Heart right ventricle (tissue), 16 donors: ENCODE data around the gene AAR2. TPM values are rescaled to one million over a fixed set of nuclear protein-coding genes. Genes with fewer than 3 reads are reported as not detected.

Experiments
- ATAC-seq, 8 donors: fragments of 200-7000 bp; cut with Tn5 transposase; one replicate each; pipeline ENCODE4 v1.9.1; 2020; ENCODE audit warnings: mild to moderate bottlenecking in 8 of 8, moderate library complexity in 8 of 8, moderate number of reproducible peaks in 1 of 8
- DNase-seq, 2 donors: peaks; one replicate each; pipeline ENCODE4 v3.0.0-alpha.2; 2020
- H3K27ac ChIP-seq, 10 donors: fragments of 200-600 bp; sonication (generic) in 2 of 10; one replicate each; pipeline versions ENCODE4 v1.5.0 to v1.8.0; 2020 to 2022; ENCODE audit warnings: mild to moderate bottlenecking in 3 of 10
- H3K27me3 ChIP-seq, 7 donors: fragments of 200-600 bp; one replicate each; pipeline ENCODE4 v1.8.0; 2021 to 2022; ENCODE audit warnings: mild to moderate bottlenecking in 2 of 7
- H3K36me3 ChIP-seq, 9 donors: fragments of 200-600 bp; sonication (generic) in 1 of 9; one replicate each; pipeline versions ENCODE4 v1.5.0 to v1.8.0; 2020 to 2022; ENCODE audit warnings: mild to moderate bottlenecking in 2 of 9
- H3K4me1 ChIP-seq, 9 donors: fragments of 200-600 bp; sonication (generic) in 1 of 9; one replicate each; pipeline versions ENCODE4 v1.5.0 to v1.8.0; 2020 to 2022; ENCODE audit warnings: mild to moderate bottlenecking in 4 of 9
- H3K4me3 ChIP-seq, 10 donors: fragments of 200-600 bp; sonication (generic) in 2 of 10; one replicate each; pipeline versions ENCODE4 v1.5.0 to v1.8.0; 2020 to 2022; ENCODE audit warnings: mild to moderate bottlenecking in 7 of 10, moderate library complexity in 2 of 10
- H3K9me3 ChIP-seq, 11 donors: fragments of 200-600 bp in 10 of 11; sonication (generic) in 2 of 11; one replicate each; pipeline versions ENCODE4 v1.5.0 to v1.8.0; 2013 to 2022; ENCODE audit warnings: mild to moderate bottlenecking in 2 of 11, control low read depth in 1 of 11, moderate library complexity in 1 of 11
- CTCF ChIP-seq, 9 donors: fragments of 200-600 bp; sonication (generic) in 2 of 9; IDR thresholded peaks; one replicate each; pipeline versions ENCODE4 v1.5.0 to v1.8.0; 2021 to 2022; ENCODE audit warnings: antibody characterized with exemption in 9 of 9, mild to moderate bottlenecking in 5 of 9, moderate library complexity in 1 of 9
- whole genome bisulfite sequencing, 2 donors: extraction: QIAGEN DNeasy Blood & Tissue Kit; methylation state at CpG; one replicate each; pipeline ENCODE4 v1.1.7; 2013; ENCODE audit warnings: inconsistent platforms in 1 of 2; 5-methylcytosine and 5-hydroxymethylcytosine counted together
- intact Hi-C, 10 donors: fragments of 100-400 bp; cut with DNase I; formaldehyde crosslinking; loops; one replicate each; pipeline versions ENCODE4 v1.11.1 to v1.14.2; 2022
- polyA plus RNA-seq, 2 donors: library from polyadenylated mRNA; stranded (reverse); fragments of 200-250 nt; gene quantifications; one replicate each; pipeline ENCODE4 v1.2.3, GENCODE V29; 2013
- total RNA-seq, 10 donors: library from RNA; stranded (reverse); fragmentation: NEBNext Ultra II Directional in 3 of 10; extraction: Animal tissue kit (Norgen Biotek cat#: 25700) in 3 of 10; gene quantifications; one replicate each; pipeline versions ENCODE4 v1.2.1 to v1.2.4, GENCODE V29; 2021 to 2023
- donor health status: Arrhythmogenic right ventricular cardiomyopathy.
- donor health status: ischemic (EF 13 %, LVEDD 7.1; RV severe dilation, severe dysfunction).
- donor health status: healthy with polysubstance abuse.
- donor health status: DM: no; HTN: yes; CAD: no.
- donor health status: DM: no; HTN: no; CAD: no.
- donor health status: ischemic (EF 25% LVEDD 6.9; RV normal size, moderate dysfunction).
- donor health status: ischemic (EF 25% LVEDD 5.7; RV mildly dilated, moderate dysfunction).
- donor health status: healthy.
- donor health status: DM: yes; HTN: yes; CAD: no.
- donor health status: Ischemic cardiomyopathy.
- donor health status: ischemic (EF 35%, LVEDD 5.7; RV mildly dilated, moderate dysfunction).
- donor health status: nonischemic (EF 11% LVEDD 7.7; RV severe dilation, severe dysfunction).
- donor health status: DM: yes; HTN: yes; CAD: no.
- donor health status: PGD.
- donor health status: ischemic (EF 29% LVEDD 5.4; RV normal size, mild dysfunction).
- donor health status: nonischemic (EF 23%, LVEDD 6.1; RV moderate dilation, normal function).

AAR2 gene
- total and polyA plus RNA-seq, 12 donors, result 7.8 to 22.7 (median 15.2) TPM

DNA sequence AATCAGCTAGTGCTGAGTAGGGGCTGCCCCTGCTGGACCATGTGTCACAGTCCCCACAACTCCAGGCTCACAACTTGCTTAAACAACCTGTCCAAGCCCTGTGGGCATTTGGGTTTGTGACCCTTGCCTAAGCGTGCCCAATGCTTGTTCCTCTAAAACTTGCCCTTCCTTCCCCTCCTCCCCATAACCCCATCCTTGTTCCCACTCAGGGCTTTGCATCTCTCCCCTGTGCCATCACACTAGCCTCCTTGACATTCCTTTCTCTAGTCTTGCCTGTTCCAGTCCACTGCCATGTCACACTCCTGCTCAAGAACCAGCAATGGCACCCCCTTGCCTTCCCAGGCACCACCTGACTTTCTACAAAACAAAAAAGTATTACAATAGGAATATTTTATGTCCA, 67.6 kb downstream of the AAR2 start:
- Histone ChIP-seq H3K27ac (no peak overlapping the region), H3K9me3 (no peaks in the 10 kb centered on the region), H3K36me3 (no peaks in the 10 kb centered on the region), H3K4me1 (peaks cover 0 to 13% (median 7%) of the 10 kb centered on the region in 9 donors), H3K27me3 (peaks cover 24 to 97% (median 95%) of the 10 kb centered on the region in 7 donors), H3K4me3 (no peak overlapping the region)
- WGBS, 2 donors, result 62 to 74% methylated on average over 1 of the region's 1 CpG
- intact Hi-C loops, result no loop called here
- no peak for TF ChIP-seq CTCF (IDR thresholded peaks at IDR 0.05)
- no peak for DNase-seq
- no peak for ATAC-seq

- no peak overlapping the region for H3K27ac ChIP-seq
- ATAC-seq (no peak), DNase-seq (no peak)
- 37 to 38% methylated on average over 10 of the region's 10 CpGs for WGBS, 2 donors
- H3K27me3 ChIP-seq, result peaks cover 24 to 97% (median 95%) of the 10 kb centered on the region in 7 donors
- TF ChIP-seq CTCF (IDR thresholded peaks at IDR 0.05), result no peak
- no peak overlapping the region for H3K4me3 ChIP-seq
- intact Hi-C loops, result no loop called here
- H3K4me1 ChIP-seq, result peaks cover 0 to 13% (median 7%) of the 10 kb centered on the region in 9 donors
- no peaks in the 10 kb centered on the region for H3K36me3 ChIP-seq
- H3K9me3 ChIP-seq, result no peaks in the 10 kb centered on the region
Observed at GRCh38 chr20:36304786-36305495, 68.7 kb downstream of the AAR2 start.

GRCh38 chr20:36305602-36306551, 69.6 kb downstream of the AAR2 start, which contains the start of gene DLGAP4:
TSS of gene DLGAP4 (plus strand) at chr20:36306339. CDS start at chr20:36431718, 125,379 bp downstream.
- no peaks in the 10 kb centered on the region for H3K9me3 ChIP-seq
- no peak for TF ChIP-seq CTCF (IDR thresholded peaks at IDR 0.05)
- no peak within 1 kb of the TSS for H3K27ac ChIP-seq
- WGBS, 2 donors, result 2 to 3% methylated on average over 36 to 93 of the region's 96 CpGs
- ATAC-seq (no peak), DNase-seq (no peak)
- no peaks in the 10 kb centered on the region for H3K36me3 ChIP-seq
- H3K4me3 ChIP-seq, result peak within 1 kb of the TSS in 7 of 10 donors; percentile 8 to 33 (median 25)
- intact Hi-C loops, result no loop called here
- peaks cover 24 to 96% (median 94%) of the 10 kb centered on the region in 7 donors for H3K27me3 ChIP-seq
- H3K4me1 ChIP-seq, result peaks cover 0 to 13% (median 7%) of the 10 kb centered on the region in 9 donors

Other genes with a start within 250 kb of the AAR2 start
- 10 to 100 TPM; 11.1 to 21.7 (median 16.9) TPM for gene EPB41L1, start 81.7 kb upstream of the AAR2 start, total RNA-seq
- 1 to 10 TPM; 7.5 to 8.0 TPM for gene EPB41L1, start 81.7 kb upstream of the AAR2 start, polyA plus RNA-seq
- gene DLGAP4, start 69.9 kb downstream of the AAR2 start, total RNA-seq, result 10 to 100 TPM; 40.6 to 74.4 (median 60.7) TPM
- gene DLGAP4, start 69.9 kb downstream of the AAR2 start, polyA plus RNA-seq, result 10 to 100 TPM; 34.0 to 56.0 TPM